Measurements from ENCODE around the gene LRG1. TPM values are rescaled to one million over a fixed set of nuclear protein-coding genes. Genes with fewer than 3 reads are reported as not detected.

LRG1 gene
- total and polyA plus RNA-seq, 10 of the 15 experiments (the other 5 are each of a cell fraction or from before 2014, with no cell fraction given), result 0.29 to 4.7 (median 0.58) TPM

DNA sequence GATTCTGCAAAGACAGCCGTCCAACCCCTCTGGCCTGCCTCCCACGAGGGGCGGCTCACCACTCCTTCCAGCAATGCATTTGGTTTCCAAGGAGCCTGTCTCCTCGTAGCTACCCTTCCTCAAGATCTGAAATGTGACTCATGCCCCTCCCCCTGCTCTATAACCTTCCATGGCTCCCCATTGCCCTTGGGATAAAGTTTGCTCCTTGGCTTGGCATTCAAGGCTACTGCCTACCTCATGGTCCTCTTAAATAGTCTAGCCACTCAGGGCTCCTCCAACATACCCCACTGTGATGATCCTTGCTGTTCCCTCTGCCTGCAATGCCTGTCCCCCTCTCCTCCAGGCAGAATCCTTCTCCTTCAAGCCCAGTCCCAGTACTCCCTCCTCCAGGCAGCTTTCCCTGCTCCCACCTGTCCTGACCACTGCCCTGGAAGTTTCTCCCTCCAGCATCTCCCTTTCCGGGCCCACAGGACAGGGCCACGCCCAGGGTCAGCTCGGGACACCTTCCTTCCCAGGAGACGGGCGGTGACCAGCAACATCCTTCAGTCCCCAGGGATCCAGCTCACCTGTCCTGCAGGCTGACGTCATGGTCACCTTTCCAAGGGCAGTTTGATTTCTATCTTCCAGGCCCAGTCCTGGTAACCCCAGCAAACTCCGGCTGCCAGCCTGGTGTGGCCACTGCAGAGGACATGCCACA, 38.9 kb upstream of the LRG1 start:
- BruUV-seq (replicated peaks), result no TSS peak
- ATAC-seq (no peak), FAIRE-seq (no peak), DNase-seq (ENCODE audit: low read depth, low spot score) (no peak)
- ChIA-PET SMC1A (ENCODE audit: uncharacterized antibody, unreplicated experiment) (interaction anchor here (0.8 kb wide), 1 partner anchor 11 kb away, joined by 3 read pairs; no protein-coding TSS in a partner anchor), CTCF (interaction anchor here (1.5 to 3.4 kb wide), 2 partner anchors 55 to 58 kb away, joined by 5 to 32 read pairs; no protein-coding TSS in a partner anchor), POLR2A (no interaction called here), RAD21 (ENCODE audit: unreplicated experiment) (no interaction called here)
- 20% methylated on average over 11 of the region's 11 CpGs for WGBS (ENCODE audit: insufficient coverage, insufficient replicate concordance, low lambda C conversion rate, missing lambda C conversion rate)
- Histone ChIP-seq H3K27ac (ENCODE audit: control insufficient read depth, insufficient read depth) (no peak overlapping the region), H3K4me1 (ENCODE audit: control insufficient read depth, insufficient read depth, low read length) (no peaks in the 10 kb centered on the region), H4K20me1 (ENCODE audit: control insufficient read depth, insufficient read depth) (no peaks in the 10 kb centered on the region), H3K4me3 (no peak overlapping the region), H3K27me3 (replicated peaks in 1 of 2; ENCODE audit: control insufficient read depth in 2 of 2, insufficient read depth in 2 of 2, low read length in 1 of 2) (peaks cover 6 to 7% of the 10 kb centered on the region in 2 experiments), H3K36me3 (ENCODE audit: control insufficient read depth in 2 of 2, insufficient read depth in 2 of 2, low read length in 1 of 2) (no peaks in the 10 kb centered on the region), H3K9me3 (replicated peaks; ENCODE audit: control insufficient read depth, insufficient read depth, low read length) (no peaks in the 10 kb centered on the region), H3K79me2 (ENCODE audit: control insufficient read depth, insufficient read depth, low read length) (no peaks in the 10 kb centered on the region), H3K4me2 (ENCODE audit: control insufficient read depth, insufficient read depth) (no peak overlapping the region), H2AFZ (ENCODE audit: control insufficient read depth, low read depth, low read length) (no peak overlapping the region), H3K9ac (ENCODE audit: control insufficient read depth, insufficient read depth, low read length) (no peak overlapping the region)
- in situ Hi-C loops (cut with MboI), result loop anchor here (5.0 kb wide), 1 partner anchor 59 kb away; the partner anchor contains the start of gene TNFAIP8L1
- TF ChIP-seq HSF1 (IDR thresholded peaks at IDR 0.05; ENCODE audit: low read depth, low read length), result no peak
- no peak for TF ChIP-seq RELB (IDR thresholded peaks at IDR 0.05; ENCODE audit: low read depth)
- TF ChIP-seq RBBP5 (conservative IDR thresholded peaks at IDR 0.05), result no peak
- TF ChIP-seq CEBPZ (IDR thresholded peaks at IDR 0.05; ENCODE audit: low read depth, low read length), result no peak
- TF ChIP-seq CHD4 (IDR thresholded peaks at IDR 0.05), result no peak
- TF ChIP-seq TCF12 (IDR thresholded peaks at IDR 0.05; ENCODE audit: low read depth, low read length), result no peak
- TF ChIP-seq SKIL (IDR thresholded peaks at IDR 0.05; ENCODE audit: low read depth, poor library complexity, severe bottlenecking), result no peak
- TF ChIP-seq RAD51 (IDR thresholded peaks at IDR 0.05), result no peak
- no peak for TF ChIP-seq ZNF274 (IDR thresholded peaks at IDR 0.05; ENCODE audit: insufficient read depth, insufficient read length)
- no peak for TF ChIP-seq SMC3 (IDR thresholded peaks at IDR 0.05; ENCODE audit: borderline replicate concordance, low read length)
- intact Hi-C loops (cut with micrococcal nuclease; ENCODE audit: unreplicated experiment), result no loop called here
